Activated CD4-positive, CD25-positive, alpha-beta regulatory T cell treated with anti-CD3 and anti-CD28 coated beads, Interleukin-2, amount 50 U/mL, for 16 hours (primary cell): ENCODE results near the gene MYEOV.

Experiments
- DNase-seq: peaks from one replicate; pipeline ENCODE4 v3.0.0-alpha.2; 2020; ENCODE audit warnings: low read depth, low spot score

MYEOV gene

DNA sequence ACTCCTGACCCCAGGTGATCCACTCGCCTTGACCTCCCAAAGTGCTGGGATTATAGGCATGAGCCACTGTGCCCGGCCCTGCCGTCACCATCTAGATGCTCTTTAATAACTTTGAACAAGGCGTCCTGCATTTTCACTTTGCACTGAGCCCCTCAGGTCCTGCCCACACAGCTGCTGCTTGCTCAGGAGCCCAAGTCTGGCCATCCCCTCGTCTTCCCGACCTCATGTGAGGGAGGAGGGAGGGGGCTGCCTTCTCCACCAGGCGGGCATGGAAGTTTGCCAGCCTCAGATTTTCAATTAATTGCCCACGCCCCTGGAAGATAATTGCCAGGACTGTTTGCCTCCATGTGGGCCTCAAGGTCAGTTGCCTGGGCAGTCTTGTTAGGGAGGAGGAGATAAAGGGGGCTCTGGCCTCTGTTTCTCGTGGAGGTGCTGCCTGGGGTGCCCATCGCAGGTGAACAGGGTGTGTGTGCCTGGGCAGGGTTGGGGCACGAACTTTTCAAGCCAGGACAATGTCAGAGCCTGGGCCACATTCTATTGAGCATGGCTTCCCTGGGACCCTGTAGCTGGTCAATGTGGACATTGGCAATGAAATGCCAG, 27.9 kb upstream of the MYEOV start:
- DNase-seq, result no peak

- DNase-seq, result no peak
Observed at GRCh38 chr11:69267395-69267805, 26.6 kb upstream of the MYEOV start.

- DNase-seq, result no peak
Observed at GRCh38 chr11:69268911-69269310, 25.0 kb upstream of the MYEOV start.

DNA sequence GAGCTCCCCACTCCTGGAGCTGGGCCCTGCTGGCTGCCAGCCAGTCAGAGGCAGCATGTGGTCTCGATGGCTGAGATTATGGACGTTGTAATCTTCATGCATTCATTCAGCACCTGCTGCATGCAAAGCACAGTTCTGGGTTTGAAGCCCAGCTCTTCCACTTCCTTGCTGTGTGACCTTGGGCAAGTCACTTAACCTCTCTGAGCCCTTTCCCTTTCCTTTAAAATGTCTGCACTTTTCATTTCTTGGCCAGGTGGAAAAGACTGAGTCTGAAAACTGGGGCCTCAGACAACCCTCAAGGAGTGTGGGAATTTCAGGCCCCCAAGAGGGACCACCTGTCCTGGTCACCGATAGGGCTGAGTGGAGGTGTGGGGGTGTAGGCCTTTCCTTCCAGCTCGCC, 24.6 kb upstream of the MYEOV start:
- DNase-seq, result no peak

- DNase-seq, result no peak
Observed at GRCh38 chr11:69269926-69270697, 23.8 kb upstream of the MYEOV start.

DNA sequence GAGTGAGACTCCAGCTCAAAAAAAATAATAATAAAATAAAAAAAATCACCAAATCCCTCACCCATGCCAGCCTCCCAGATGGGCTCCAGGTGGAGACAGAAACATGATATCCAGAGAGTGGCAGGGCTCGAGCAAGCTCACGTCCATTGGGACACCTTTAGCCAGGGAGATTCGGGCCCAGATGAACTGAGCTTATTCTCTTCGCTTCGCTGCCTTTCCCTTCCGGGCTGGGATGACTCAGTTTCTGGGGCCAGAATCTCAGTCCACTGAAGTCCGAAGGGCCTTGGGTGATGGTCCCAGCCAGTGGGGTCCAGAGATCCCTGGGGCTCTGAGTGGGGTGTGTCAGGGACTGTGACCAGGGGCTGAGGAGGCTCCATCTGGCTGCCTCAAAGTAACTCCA, 23.0 kb upstream of the MYEOV start:
- no peak for DNase-seq

- DNase-seq, result no peak
Observed at GRCh38 chr11:69272055-69272454, 21.9 kb upstream of the MYEOV start.

GRCh38 chr11:69272831-69273485, 21.0 kb upstream of the MYEOV start:
- DNase-seq, result no peak

DNA sequence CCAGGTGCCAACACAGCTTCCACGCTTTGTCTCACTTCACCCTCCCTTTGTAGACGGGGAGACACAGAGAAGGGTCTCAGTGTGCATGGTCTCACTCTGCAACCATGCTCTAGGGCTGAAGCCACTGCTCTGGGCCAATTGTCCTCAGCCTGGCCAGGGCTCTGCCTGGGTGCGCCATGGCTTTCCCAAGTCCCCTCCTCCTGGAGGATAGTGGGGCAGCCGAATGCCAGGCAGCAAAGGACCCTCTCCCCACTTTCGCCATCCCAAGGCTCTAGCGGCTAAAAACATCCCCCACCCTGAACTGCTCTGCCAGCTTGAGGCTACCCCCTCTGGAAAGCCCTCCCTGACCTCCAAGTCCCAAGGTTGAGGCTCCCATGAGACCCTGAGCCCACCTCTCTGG, 20.4 kb upstream of the MYEOV start:
- DNase-seq, result no peak

- DNase-seq, result no peak
Observed at GRCh38 chr11:69274531-69275016, 19.4 kb upstream of the MYEOV start.

DNA sequence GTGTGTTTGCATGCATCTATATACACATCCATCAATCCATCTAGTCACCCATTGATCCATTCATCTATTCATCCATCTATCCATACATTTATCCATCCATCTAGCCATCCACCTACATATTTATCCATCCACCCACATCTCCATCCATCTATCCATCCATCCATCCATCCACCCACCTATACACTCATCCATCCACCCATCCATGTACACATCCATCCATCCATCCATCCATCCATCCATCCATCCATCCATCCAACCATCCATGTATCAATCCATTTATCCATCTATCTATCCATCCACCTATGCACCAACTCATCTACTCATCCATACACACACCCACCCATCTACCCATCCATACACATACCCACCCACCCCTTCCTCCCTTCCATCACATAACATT, 18.8 kb upstream of the MYEOV start:
- DNase-seq, result no peak

- DNase-seq, result no peak
Observed at GRCh38 chr11:69276165-69276564, 17.8 kb upstream of the MYEOV start.

DNA sequence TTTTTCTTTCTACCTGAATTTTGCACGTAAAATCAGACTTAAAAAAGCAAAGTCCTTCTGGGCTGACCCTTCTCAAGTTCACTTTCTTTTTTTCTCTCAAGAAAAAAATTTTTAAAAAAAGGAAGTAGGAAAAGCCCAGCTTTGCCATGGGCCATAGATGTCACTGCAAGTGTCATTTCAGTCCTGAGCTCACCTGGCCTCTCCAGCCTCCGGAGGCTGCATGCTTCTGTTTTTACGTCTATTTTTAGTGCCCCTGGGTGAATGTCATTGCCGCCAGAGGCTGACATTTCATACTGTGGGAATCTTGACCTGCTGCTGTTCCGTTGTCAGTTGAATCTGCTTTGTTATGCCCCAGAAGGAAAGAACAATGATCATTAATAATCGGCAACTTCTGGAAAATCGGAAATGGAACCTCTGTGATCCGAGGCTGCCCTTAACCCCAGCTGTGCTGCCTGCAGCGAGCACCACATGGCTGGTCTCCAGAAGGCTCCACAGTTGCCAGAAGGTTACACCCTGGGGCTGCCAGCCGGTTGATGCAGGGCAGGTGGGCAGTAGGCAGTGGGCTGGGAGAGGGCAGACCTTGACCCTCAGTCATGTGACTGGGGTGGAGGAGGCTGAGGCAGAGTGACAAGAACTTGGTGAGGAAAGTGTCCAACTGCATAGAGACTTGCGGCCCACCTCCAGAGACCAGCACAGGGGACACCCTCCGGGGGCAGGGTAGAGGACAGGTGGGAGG, 16.7 kb upstream of the MYEOV start:
- no peak for DNase-seq

DNA sequence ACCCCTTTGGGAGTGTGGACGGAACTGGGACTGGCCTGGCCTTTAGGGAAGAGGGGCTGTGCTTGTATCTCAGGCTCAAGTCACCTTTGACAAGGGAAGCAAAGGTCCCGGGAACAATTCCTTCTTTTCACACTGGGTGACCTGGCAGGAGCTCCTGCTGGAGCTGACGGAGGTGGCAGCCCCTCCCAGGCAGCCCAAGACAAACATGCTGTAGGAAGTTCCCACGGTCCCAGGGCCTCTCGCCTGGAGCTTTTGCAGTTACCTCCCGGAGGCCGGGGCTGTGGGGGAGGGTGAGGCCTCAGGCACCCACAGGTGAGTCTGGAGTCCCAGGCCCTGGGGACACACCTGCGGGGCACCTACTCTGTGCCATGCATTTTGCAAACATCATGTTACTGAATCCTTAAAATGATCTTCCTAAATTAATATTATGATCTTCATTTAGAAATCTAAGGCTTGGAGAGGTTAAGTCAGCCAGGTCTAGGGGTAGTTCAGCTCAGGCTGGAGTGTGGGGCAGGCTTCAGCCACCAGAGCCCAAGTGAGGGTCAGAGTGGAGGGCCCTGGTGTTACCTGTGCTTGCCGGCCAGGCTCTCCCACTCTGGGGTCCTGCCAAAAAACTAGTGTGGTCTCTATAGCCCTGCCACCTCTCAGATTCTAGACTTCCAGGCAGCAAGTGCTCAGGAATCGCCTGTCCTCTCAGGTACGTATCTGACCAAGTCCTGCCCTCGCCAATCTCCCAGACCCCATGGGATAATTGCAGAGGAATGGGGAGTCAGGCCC, 15.7 kb upstream of the MYEOV start:
- no peak for DNase-seq

DNA sequence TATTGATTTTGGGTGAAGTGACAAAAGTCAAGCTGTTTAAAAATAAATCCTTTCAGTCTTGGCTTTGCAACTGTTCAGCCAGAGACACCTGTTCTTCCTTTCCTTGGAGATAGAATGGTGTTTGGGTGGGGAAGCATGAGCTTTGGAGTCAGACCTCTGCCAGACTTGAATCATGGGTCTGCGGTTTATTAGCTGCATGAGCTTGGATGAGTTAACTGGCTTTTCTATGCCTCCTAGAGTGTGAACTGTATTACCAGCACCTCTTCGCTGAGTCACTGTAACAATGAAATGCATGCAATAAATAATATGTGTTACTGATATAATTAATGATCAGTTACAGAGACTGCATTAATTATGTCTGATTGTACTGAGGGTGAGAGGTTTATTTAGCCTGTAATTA, 13.5 kb upstream of the MYEOV start:
- DNase-seq, result no peak

GRCh38 chr11:69280994-69281393, 13.0 kb upstream of the MYEOV start:
- no peak for DNase-seq

GRCh38 chr11:69283446-69283845, 10.5 kb upstream of the MYEOV start:
- no peak for DNase-seq

DNA sequence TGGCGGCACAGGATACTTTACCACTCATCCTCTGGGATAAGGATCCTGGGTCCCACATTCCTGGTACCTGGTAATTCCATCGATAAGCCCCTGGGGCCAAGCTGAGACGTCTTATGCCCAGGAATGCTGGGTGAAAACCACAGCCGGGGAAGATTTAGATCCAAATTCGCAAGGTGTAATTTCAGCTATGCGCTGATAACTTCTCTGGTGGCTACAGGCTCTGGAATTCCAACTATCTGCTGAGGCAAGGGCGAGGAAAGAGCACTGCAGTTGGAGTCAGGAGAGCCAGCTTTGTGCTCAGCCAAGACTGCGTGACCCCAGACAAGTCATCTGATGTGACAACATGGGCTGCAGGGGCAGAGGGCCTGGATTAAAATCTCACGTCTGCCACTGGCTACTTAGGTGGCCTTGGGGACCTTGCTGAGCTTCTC, 9.9 kb upstream of the MYEOV start:
- DNase-seq, result no peak

GRCh38 chr11:69285091-69285490, 8.9 kb upstream of the MYEOV start:
- no peak for DNase-seq

DNA sequence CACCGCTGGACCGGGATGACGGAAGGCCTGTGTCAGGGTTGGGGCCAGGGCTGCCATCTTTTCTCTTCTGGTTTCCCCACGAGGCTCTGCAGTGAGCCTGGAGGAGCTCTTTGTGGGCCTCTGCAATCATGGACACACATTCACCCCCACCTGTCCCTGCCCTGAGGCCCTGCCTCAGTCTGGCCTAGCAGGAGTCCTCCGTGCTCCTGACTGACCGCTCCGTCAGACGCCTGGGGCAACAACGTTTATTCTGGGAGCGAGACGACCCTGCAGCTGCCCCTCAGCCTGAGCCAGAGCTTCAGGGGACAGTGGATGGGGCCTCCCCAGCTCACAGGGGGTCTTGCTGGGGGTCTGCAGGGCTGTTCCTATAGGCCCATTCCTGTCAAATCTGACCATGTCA, 8.2 kb upstream of the MYEOV start:
- no peak for DNase-seq
